ENCODE data around the gene LHPP.

LHPP gene

DNA sequence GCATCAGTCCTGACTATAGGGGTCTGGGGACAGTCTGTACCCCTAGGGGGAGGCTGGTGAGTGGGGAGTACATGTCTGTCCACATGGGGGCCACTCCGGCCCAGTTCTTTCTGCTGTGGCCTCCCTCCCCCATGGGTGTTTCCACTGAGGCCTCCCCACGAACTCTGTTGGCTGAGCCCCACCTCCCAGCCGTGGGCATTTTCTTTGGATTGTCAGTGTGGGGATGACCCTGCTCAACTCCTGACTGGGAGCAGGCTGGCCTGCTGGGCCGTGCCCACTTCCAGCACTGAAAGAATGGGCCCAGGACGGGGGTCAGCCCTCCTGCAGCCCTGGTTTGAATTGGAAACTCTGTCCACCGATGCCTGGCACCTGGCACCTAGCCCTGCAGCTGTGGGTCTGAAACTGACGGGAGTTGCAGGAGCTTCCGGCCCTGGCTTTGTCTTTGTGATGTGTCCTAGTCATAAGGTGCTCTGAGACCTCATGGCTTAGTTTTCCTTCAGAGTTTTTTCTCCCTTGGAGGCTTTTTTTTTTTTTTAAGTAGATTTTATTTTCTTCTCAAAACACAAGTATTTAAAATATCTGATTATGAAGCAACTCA is 46.5 kb downstream of the LHPP start:
- no peak for DNase-seq (ENCODE audit: low read depth)
- no peak overlapping the region for H3K4me3 ChIP-seq (ENCODE audit: low read depth, low read length)
- TF ChIP-seq, protein P1, sequence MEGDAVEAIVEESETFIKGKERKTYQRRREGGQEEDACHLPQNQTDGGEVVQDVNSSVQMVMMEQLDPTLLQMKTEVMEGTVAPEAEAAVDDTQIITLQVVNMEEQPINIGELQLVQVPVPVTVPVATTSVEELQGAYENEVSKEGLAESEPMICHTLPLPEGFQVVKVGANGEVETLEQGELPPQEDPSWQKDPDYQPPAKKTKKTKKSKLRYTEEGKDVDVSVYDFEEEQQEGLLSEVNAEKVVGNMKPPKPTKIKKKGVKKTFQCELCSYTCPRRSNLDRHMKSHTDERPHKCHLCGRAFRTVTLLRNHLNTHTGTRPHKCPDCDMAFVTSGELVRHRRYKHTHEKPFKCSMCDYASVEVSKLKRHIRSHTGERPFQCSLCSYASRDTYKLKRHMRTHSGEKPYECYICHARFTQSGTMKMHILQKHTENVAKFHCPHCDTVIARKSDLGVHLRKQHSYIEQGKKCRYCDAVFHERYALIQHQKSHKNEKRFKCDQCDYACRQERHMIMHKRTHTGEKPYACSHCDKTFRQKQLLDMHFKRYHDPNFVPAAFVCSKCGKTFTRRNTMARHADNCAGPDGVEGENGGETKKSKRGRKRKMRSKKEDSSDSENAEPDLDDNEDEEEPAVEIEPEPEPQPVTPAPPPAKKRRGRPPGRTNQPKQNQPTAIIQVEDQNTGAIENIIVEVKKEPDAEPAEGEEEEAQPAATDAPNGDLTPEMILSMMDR (conservative IDR thresholded peaks at IDR 0.05; ENCODE audit: low read depth, low read length), result no peak

DNA sequence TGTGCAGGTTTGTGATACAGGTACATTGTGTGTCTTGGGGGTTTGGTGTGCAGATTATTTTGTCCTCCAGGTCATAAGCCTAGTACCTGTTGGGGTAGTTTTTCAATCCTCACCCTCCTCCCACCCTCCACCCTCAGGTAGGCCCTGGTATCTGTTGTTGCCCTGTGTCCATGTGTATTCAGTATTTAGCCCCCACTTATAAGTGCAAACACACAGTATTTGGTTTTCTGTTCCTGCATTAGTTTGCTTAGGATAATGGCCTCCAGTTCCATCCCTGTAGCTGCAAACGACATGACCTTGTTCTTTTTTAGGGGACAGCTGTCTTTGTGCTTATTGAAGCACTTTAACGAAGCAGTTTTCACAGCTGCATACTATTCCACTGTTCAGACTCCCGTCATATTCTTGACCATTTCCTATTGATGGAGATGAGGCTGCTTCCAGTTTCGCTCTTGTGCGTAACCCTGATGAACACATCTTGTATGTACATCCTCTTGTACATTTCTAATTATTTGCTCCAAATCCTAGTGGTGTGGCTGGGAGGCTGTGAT is 47.4 kb downstream of the LHPP start:
- H3K4me3 ChIP-seq (ENCODE audit: low read depth, low read length), result no peak overlapping the region
- TF ChIP-seq, protein P1 (conservative IDR thresholded peaks at IDR 0.05; ENCODE audit: low read depth, low read length), result no peak
- no peak for DNase-seq (ENCODE audit: low read depth)

- H3K4me3 ChIP-seq (ENCODE audit: low read depth, low read length), result no peak overlapping the region
- no peak for DNase-seq (ENCODE audit: low read depth)
- TF ChIP-seq, protein P1 (conservative IDR thresholded peaks at IDR 0.05; ENCODE audit: low read depth, low read length), result no peak
Observed at GRCh38 chr10:124509880-124510632, 48.4 kb downstream of the LHPP start.

DNA sequence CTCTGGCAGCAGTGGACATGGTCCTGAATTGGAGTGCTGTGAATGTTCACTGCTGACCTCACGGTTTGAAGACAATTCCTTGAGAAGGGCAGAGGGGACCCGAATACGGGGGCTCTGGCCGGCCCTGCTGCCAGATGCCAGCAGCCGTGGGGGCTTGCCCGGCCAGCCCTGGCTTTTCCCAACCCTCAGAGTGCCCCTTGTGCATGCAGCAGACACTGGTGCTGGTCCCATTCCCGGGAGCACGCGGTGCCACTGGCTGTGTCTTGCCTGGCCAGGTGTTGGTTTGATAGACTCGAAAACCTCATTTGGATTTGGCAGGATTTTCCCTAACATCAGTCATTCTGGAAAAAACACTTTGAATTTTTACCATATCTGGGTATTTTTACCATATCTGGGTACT is 49.1 kb downstream of the LHPP start:
- no peak for DNase-seq (ENCODE audit: low read depth)
- TF ChIP-seq, protein P1 (conservative IDR thresholded peaks at IDR 0.05; ENCODE audit: low read depth, low read length), result no peak
- H3K4me3 ChIP-seq (ENCODE audit: low read depth, low read length), result no peak overlapping the region

GRCh38 chr10:124511205-124512039 is 49.8 kb downstream of the LHPP start:
- TF ChIP-seq, protein P1 (conservative IDR thresholded peaks at IDR 0.05; ENCODE audit: low read depth, low read length), result no peak
- no peak for DNase-seq (ENCODE audit: low read depth)
- no peak overlapping the region for H3K4me3 ChIP-seq (ENCODE audit: low read depth, low read length)

- no peak overlapping the region for H3K4me3 ChIP-seq (ENCODE audit: low read depth, low read length)
- TF ChIP-seq, protein P1 (conservative IDR thresholded peaks at IDR 0.05; ENCODE audit: low read depth, low read length), result no peak
- no peak for DNase-seq (ENCODE audit: low read depth)
Observed at GRCh38 chr10:124512040-124512428, 50.4 kb downstream of the LHPP start.
